Measurements from ENCODE around the gene UNC13C. TPM values are rescaled to one million over a fixed set of nuclear protein-coding genes. Genes with fewer than 3 reads are reported as not detected.

UNC13C gene
- total and polyA plus RNA-seq, 8 donors = 0.03 to 6.4 (median 2.3) TPM; not detected in 3

- H3K36me3 ChIP-seq = no peaks in the 10 kb centered on the region
- DNase-seq = no peak
- 63 to 77% (median 68%) methylated on average over 1 of the region's 1 CpG for WGBS, 5 donors
- H3K27ac ChIP-seq = no peak overlapping the region
- TF ChIP-seq, protein P1, sequence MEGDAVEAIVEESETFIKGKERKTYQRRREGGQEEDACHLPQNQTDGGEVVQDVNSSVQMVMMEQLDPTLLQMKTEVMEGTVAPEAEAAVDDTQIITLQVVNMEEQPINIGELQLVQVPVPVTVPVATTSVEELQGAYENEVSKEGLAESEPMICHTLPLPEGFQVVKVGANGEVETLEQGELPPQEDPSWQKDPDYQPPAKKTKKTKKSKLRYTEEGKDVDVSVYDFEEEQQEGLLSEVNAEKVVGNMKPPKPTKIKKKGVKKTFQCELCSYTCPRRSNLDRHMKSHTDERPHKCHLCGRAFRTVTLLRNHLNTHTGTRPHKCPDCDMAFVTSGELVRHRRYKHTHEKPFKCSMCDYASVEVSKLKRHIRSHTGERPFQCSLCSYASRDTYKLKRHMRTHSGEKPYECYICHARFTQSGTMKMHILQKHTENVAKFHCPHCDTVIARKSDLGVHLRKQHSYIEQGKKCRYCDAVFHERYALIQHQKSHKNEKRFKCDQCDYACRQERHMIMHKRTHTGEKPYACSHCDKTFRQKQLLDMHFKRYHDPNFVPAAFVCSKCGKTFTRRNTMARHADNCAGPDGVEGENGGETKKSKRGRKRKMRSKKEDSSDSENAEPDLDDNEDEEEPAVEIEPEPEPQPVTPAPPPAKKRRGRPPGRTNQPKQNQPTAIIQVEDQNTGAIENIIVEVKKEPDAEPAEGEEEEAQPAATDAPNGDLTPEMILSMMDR (IDR thresholded peaks at IDR 0.05) = no peak
- TF ChIP-seq POLR2AphosphoS5 (IDR thresholded peaks at IDR 0.05) (no peak), POLR2A (IDR thresholded peaks at IDR 0.05) (no peak), EP300 (IDR thresholded peaks at IDR 0.05) (no peak)
- H3K4me3 ChIP-seq = no peak overlapping the region
- H3K4me1 ChIP-seq = no peaks in the 10 kb centered on the region
- no peaks in the 10 kb centered on the region for H3K9me3 ChIP-seq
- no peaks in the 10 kb centered on the region for H3K27me3 ChIP-seq
- intact Hi-C loops (cut with DNase I; ENCODE audit: low total_unique reads) = no loop called here
These were observed 549.8 kb downstream of the UNC13C start for GRCh38 chr15:54528021-54528420.

- TF ChIP-seq EP300 (IDR thresholded peaks at IDR 0.05) = no peak
- no peak for TF ChIP-seq POLR2A (IDR thresholded peaks at IDR 0.05)
- TF ChIP-seq POLR2AphosphoS5 (IDR thresholded peaks at IDR 0.05) = no peak
- no peak for DNase-seq
These were observed 562.5 kb downstream of the UNC13C start for GRCh38 chr15:54540721-54541120.

DNA sequence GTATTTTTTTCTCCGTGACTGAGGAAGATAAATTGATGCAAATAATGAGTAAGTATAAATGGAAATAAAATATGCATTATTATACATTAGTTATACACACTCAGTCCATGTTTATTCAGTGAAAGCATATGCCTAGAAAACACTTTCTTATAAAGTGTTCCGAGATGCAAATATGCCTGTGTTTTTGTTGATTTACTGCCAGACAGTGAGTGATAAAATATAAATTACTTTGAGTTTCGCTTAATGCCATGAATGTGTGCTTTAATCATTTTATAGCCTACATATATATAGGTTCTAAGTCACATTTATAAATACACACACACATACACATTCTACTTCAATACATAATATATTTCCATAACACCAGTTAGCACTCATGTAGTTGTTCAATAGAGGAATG, 569.2 kb downstream of the UNC13C start:
- H3K4me1 ChIP-seq = no peaks in the 10 kb centered on the region

More at GRCh38 chr15:54540721-54541120, 562.5 kb downstream of the UNC13C start:
- intact Hi-C loops (cut with DNase I; ENCODE audit: low total_unique reads) = no loop called here
- Histone ChIP-seq H3K27ac (no peak overlapping the region), H3K36me3 (no peaks in the 10 kb centered on the region), H3K4me1 (no peaks in the 10 kb centered on the region), H3K27me3 (no peaks in the 10 kb centered on the region), H3K4me3 (no peak overlapping the region), H3K9me3 (peaks cover 0 to 24% (median 16%) of the 10 kb centered on the region in 4 donors)
- 74 to 85% (median 80%) methylated on average over 6 of the region's 6 CpGs for WGBS, 5 donors

GRCh38 chr15:54550954-54551353, 572.7 kb downstream of the UNC13C start:
- Histone ChIP-seq H3K4me3 (no peak overlapping the region), H3K27ac (no peak overlapping the region), H3K36me3 (no peaks in the 10 kb centered on the region), H3K27me3 (no peaks in the 10 kb centered on the region), H3K9me3 (no peaks in the 10 kb centered on the region), H3K4me1 (no peaks in the 10 kb centered on the region)
- TF ChIP-seq POLR2AphosphoS5 (IDR thresholded peaks at IDR 0.05) = no peak
- TF ChIP-seq EP300 (IDR thresholded peaks at IDR 0.05) = no peak
- no peak for TF ChIP-seq POLR2A (IDR thresholded peaks at IDR 0.05)
- TF ChIP-seq, protein P1 (IDR thresholded peaks at IDR 0.05) = no peak
- 54 to 73% (median 68%) methylated on average over 1 of the region's 1 CpG for WGBS, 5 donors
- intact Hi-C loops (cut with DNase I; ENCODE audit: low total_unique reads) = no loop called here
- no peak for DNase-seq

More for the DNA sequence above, 569.2 kb downstream of the UNC13C start:
- intact Hi-C loops (cut with DNase I; ENCODE audit: low total_unique reads) = no loop called here
- no peaks in the 10 kb centered on the region for H3K36me3 ChIP-seq
- TF ChIP-seq POLR2AphosphoS5 (IDR thresholded peaks at IDR 0.05) (no peak), EP300 (IDR thresholded peaks at IDR 0.05) (no peak), POLR2A (IDR thresholded peaks at IDR 0.05) (no peak)
- TF ChIP-seq, protein P1 (IDR thresholded peaks at IDR 0.05) = no peak
- 62 to 89% (median 81%) methylated on average over 3 of the region's 3 CpGs for WGBS, 5 donors
- peaks cover 0 to 7% (median 2%) of the 10 kb centered on the region in 4 donors for H3K9me3 ChIP-seq
- no peak overlapping the region for H3K27ac ChIP-seq
- H3K27me3 ChIP-seq = no peaks in the 10 kb centered on the region
- no peak for DNase-seq
- no peak overlapping the region for H3K4me3 ChIP-seq

DNA sequence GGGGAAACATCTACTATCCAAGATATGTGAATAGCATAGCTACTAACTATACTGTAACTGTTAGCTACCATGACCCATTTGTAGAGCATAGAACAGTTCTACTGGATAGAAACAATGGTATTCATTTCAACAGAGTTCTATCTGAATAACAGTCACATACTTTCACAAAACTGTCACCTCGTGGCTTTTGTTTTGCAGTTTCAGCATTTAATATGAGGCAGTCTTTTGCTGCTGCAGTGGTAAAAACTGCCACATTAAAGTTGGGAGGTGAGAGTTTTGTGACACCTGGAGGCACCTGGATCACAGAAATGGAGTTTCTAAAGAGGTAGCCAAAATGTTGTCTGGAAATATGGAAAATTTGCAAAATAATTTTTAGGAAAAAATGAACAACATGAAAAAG, 578.0 kb downstream of the UNC13C start:
- Histone ChIP-seq H3K27me3 (no peaks in the 10 kb centered on the region), H3K9me3 (no peaks in the 10 kb centered on the region), H3K36me3 (no peaks in the 10 kb centered on the region), H3K4me1 (no peaks in the 10 kb centered on the region), H3K27ac (no peak overlapping the region), H3K4me3 (no peak overlapping the region)
- DNase-seq = no peak
- intact Hi-C loops (cut with DNase I; ENCODE audit: low total_unique reads) = no loop called here
- TF ChIP-seq, protein P1 (IDR thresholded peaks at IDR 0.05) = no peak
- TF ChIP-seq EP300 (IDR thresholded peaks at IDR 0.05) = no peak
- no peak for TF ChIP-seq POLR2A (IDR thresholded peaks at IDR 0.05)
- TF ChIP-seq POLR2AphosphoS5 (IDR thresholded peaks at IDR 0.05) = no peak
- WGBS, 5 donors = 42 to 72% (median 63%) methylated on average over 1 of the region's 1 CpG
